ENCODE measurements around the gene HSBP1.

Gene HSBP1

GRCh38 chr16:83807710-83808572, at the start of gene HSBP1:
HSBP1 (plus strand) TSS chr16:83807978; CDS start chr16:83808077, 99 bp downstream.
- DNase-seq, result peak; percentile 94

DNA sequence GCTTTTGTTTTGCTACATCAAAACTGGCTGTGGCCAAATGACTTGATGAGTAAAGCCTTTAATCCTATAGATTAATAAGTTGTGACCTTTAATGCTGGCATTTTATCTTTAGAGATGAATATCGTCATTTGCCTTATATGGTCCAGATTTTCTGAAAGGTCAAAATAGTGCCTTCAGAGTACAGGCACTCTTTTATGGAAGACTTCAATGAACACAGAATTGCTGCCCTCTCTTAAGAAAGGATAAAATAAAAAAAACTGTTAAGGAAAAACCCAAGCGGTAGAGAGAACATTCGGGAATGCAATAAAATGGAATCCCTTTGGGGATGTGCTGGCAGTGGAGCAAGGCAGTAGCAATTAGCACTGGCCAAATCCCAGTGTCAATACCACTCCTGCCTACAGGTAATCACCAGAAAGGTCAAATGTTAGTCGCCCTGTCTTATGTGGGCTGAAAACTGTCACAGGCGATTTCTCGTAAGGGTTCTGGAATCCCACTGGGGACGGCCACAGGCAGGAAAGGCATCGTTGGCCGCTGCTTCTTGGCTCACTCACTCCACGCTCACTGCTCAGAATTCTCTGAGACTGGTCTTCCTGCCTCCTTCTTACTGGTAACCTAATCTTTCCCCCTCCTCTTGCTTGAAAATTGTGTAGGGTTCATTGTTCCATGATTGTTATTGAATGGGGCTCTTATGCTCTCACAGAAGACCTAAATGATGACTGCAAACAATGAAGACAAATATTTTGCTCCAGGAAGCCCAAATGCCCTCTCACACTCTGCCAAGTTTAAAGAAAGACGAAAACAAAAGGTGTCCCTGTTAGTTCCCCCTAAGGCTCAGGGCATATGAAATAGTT, 45.4 kb upstream of the HSBP1 start:
- no peak for DNase-seq

DNA sequence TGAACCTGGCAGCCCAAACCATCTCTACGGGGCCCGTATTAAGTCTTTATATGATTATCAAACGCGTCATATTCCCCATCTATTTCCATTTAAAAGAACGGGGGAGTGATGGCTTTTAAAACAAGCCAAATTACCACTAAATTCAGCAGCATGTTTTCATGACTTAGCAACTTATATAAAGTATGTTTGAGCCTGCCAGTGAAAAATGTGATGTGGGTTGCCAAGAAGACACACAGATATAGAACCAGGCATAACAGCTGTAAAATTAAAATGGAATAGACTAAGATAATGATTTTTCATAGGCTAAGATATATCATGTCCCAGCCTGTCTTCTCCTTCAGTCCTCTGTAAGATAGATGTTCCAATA, 44.8 kb upstream of the HSBP1 start:
- no peak for DNase-seq

- no peak for DNase-seq
Measured at GRCh38 chr16:83768986-83769385, 38.8 kb upstream of the HSBP1 start.

GRCh38 chr16:83769397-83770008, 38.3 kb upstream of the HSBP1 start:
- no peak for DNase-seq

GRCh38 chr16:83771306-83771942, 36.4 kb upstream of the HSBP1 start:
- DNase-seq, result peak; percentile 57

GRCh38 chr16:83772806-83773205, 35.0 kb upstream of the HSBP1 start:
- no peak for DNase-seq

GRCh38 chr16:83774066-83774465, 33.7 kb upstream of the HSBP1 start:
- no peak for DNase-seq

DNA sequence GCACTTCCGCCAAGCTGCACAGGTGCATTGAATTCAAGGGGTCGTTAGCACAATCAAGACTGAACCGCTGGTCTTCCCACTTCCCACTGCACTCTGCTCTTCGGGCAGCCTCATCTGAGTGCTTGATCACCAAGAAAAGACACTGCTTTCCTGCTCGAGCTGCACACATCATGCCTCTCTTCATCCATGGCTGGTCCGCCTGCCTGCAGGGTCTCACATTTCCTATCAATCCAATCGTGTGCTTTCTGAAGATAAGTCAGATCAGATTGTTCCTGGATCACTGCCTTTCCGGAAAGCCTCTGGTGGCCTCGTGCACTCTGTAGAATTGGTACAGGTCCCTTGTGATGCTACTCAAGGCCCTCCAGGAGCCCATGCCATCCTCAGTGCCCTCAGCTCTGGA, 30.8 kb upstream of the HSBP1 start:
- DNase-seq, result no peak

DNA sequence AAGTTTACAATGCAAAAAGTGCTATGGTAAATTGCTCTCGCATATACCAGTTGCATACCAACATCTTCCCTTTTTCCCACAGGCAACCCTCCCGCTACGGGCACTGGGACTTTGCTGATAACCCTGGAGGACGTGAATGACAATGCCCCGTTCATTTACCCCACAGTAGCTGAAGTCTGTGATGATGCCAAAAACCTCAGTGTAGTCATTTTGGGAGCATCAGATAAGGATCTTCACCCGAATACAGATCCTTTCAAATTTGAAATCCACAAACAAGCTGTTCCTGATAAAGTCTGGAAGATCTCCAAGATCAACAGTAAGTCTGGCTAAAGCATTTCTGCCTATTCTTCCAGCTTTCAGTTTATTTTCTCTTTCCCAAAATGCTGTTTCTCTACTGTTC, 27.9 kb upstream of the HSBP1 start:
- no peak for DNase-seq

- no peak for DNase-seq
Measured at GRCh38 chr16:83785455-83785854, 22.3 kb upstream of the HSBP1 start.

DNA sequence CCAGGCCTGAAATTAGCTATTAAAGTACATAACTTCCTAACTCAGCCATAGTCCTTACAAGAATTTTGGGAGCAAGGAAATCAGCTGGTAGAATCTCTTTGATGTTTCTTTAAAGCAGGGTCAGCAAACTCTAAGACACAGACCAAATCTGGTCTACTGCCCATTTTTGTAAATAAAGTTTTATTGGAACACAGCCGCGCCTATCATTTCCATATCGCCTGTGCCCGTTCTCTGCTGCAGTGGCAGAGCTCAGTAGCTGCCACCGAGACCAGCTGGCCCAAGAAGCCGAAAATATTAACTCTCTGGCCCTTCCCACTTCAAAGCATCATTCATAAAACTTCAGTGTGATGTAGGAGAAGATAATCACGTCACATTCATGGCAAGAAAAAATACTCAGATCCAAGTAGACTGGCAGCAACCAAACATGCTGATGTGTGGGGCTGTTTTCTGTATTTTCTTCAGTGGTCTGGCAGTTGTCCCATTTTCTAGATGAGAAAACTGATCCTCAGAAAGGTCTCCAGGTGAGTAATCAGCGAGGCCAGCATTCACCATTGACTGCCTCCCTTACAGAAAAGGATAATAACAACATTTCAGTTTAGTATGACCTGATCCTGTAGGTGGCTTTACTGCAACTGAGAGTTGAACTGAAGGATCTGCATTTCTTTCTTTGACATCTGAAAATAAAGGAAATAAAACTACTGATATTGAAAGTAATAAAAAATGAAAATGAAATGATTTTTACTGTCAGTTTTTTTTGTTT, 18.0 kb upstream of the HSBP1 start:
- DNase-seq, result no peak

GRCh38 chr16:83791916-83792315, 15.9 kb upstream of the HSBP1 start:
- no peak for DNase-seq

- DNase-seq, result no peak
Measured at GRCh38 chr16:83792391-83792790, 15.4 kb upstream of the HSBP1 start.

DNA sequence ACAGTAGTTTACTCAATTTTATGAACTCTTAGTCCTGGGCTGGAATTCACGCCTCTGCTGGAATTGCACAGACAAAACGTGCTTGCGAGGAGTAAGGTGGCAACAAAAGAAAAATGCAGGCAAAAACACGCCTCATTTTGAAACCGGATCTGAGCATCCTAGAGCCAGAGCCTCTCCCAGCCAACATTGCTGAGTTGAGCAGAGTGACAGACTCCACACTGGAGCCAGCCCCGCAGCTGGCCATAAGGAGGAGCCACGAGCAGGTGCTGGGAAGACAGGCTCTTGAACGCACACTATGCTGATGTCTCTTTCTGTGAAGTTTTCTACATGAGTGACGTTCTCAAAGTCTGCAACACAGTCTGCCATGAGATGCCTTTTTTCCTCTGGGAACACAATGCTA, 14.6 kb upstream of the HSBP1 start:
- peak; percentile 25 for DNase-seq

- no peak for DNase-seq
Measured at GRCh38 chr16:83794860-83795554, 12.8 kb upstream of the HSBP1 start.

DNA sequence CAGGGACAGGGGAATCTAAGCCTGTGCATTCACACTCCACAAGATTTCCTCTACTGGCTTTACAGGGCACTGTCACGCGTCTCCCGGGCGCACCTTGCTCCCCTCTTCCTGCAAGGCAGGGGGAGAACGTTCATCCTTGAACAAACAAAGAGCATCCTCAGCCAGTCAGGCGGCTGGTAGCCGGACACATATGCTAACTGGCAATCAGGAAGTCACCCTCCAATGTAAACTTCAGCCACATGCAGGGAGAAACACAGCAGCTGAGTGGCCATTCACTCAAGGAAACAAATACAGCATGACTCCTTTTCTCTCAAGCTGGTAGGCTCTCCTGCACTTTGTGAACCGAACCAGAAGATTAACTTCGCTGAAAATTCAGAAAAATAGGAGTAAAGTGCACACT, 10.8 kb upstream of the HSBP1 start:
- no peak for DNase-seq

DNA sequence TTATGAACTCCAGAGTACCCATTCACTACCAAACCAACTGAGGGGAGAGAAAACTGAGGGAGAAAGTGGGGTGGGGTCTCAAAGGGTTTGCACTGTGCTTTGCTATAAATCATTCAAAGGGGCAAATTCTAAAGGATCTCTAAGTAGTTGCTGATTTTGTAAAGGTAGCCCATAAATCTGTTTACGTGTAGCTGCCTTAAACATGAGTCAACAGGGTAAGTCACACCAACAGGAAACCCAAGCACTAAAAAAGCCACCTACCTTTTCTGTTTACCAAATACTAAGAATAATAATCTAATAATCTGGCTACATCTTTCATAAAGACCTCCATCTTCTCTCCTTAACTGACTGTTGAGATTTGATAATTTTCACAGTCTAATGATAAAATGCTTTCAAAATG, 8.4 kb upstream of the HSBP1 start:
- no peak for DNase-seq

DNA sequence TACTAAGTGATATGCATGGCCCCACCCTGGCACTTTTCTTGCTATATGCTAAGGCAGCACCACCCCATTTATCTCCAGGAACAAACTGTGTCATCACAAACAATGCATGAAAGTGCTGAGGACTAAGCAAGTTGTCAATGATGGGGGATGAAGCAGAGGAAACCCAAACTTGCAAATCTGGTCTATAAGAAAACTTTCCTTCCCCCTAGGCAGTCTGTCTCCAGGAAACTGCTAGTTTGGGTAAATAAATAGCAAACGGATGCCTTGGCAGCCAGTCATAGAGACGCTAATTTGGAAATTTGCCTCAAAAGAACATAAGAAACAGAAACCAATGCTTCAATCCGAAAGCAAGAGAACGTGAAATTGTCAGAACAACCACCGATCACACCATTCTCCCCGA, 5.6 kb upstream of the HSBP1 start:
- peak; percentile 63 for DNase-seq

DNA sequence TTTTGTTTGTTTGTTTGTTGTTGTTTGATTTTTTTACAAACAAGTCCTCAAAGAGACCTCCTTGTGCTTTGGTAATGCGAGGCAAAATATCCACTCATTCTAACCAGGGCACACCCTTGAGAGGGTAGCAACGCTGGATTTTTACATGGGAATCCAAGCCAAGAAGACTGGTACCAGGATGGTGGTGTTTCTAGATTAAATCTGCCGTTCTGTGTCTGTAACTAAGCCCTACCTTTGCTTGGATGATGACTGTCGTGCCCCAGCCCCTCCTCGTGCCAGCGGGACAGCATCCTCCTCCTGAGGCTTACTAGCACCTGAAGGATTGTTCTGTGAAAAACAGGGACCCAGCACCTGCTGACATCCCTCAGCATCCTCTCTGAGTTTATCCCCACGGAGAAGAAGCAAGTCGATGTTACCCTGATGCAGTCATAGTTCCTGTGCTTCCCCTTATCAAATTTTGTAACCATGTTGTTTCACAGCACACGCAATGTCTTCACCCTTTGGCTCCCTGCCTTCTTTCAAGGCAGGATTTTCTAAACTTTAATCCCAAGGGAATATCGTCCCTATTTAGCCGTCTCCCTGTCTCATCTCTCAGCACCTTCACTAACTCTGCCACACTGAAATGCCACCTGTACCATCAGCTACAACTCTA, 5.1 kb upstream of the HSBP1 start:
- no peak for DNase-seq

DNA sequence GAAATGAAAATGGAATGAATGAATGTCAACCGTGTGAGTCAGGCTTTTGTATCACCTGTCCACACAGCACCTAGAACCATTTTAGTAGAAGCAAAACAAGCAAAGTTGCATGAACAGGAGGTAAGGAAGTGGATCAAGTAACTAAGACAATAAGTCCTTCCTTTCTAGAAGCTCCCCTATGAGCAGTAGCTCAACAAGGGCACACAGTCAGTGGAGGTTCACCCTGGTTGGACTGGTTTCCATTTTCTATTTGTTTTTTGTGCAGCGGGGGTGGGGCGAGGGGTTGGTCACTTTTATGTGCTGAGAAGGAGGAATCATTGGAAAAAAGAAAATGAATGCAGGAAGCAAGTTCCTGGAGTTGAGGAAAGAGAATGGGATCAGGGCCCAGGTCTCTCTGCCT, 4.0 kb upstream of the HSBP1 start:
- no peak for DNase-seq
